ENCODE data around the gene SPTB.

The SPTB gene

DNA sequence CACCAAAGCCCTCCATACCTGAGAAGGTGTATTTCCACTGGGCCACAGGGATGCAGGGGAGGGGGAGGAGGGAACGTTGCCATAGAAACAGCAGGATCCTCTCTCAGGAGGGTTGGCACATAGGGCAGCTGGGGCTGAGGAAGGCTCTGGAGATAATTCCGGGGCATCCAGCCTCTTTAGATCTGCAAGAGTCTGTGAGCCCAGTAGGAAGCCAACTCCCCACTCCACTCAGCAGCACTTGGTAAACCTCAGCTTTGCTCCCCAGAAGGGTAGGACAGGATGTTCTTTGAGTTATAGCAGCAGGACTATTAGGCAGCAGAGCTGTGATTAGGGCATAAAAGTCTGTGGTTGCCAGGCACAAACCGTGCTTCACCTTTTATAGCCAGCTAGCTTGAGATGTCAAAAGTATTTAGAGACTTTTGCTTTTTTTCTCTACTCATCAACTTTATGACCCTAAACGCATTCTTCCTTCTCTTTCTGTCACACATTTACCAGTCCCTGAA is 183.3 kb downstream of the SPTB start:
- Histone ChIP-seq H3K27me3 (ENCODE audit: control insufficient read depth, insufficient read depth, low read length) (no peaks in the 10 kb centered on the region), H3K4me1 (ENCODE audit: control insufficient read depth, insufficient read depth, low read length) (peaks cover 9% of the 10 kb centered on the region), H3K27ac (ENCODE audit: low read depth, low read length) (peak overlapping the region; percentile 75), H3K4me3 (ENCODE audit: low read length) (no peak overlapping the region), H3K36me3 (ENCODE audit: control insufficient read depth, insufficient read depth, low read length) (no peaks in the 10 kb centered on the region), H3K9ac (ENCODE audit: low read length) (no peak overlapping the region)
